ENCODE measurements around the gene CDK11A. TPM values are rescaled to one million over a fixed set of nuclear protein-coding genes. Genes with fewer than 3 reads are reported as not detected.
"Not testable (repeated sequence)": the region's sequence is repeated elsewhere in the genome, so short reads cannot be mapped to it uniquely, and the experiment has no call there.

CDK11A gene
- polyA plus RNA-seq, 1 donor (not counting 4 experiments of a cell fraction or from before 2014, with no cell fraction given) = 3.5 TPM

GRCh38 chr1:1658583-1659549 is 65.3 kb downstream of the CDK11A start, which contains the start of gene CDK11B:
TSS of gene CDK11B (minus strand) at chr1:1659004. CDS start at chr1:1657485, 1,519 bp downstream.
- dilution Hi-C loops (cut with MboI; ENCODE audit: extremely low pct_ligation_motif_present, low sequenced_read_pairs); H3K9me3 ChIP-seq (ENCODE audit: control insufficient read depth, low read depth, low read length); H3K27me3 ChIP-seq (ENCODE audit: control insufficient read depth, extremely low read depth, insufficient read depth, low read length); H3K4me1 ChIP-seq (ENCODE audit: control insufficient read depth, extremely low read depth, insufficient read depth, low read length); H2AFZ ChIP-seq (ENCODE audit: control insufficient read depth, low read length); H3K36me3 ChIP-seq (ENCODE audit: control insufficient read depth in 2 of 2, extremely low read depth in 1 of 2, insufficient read depth in 2 of 2, low read length in 2 of 2); H3K9me1 ChIP-seq (ENCODE audit: control insufficient read depth, extremely low read depth, insufficient read depth, low read length); H3K79me2 ChIP-seq (ENCODE audit: control insufficient read depth, insufficient read depth, low read length); H4K20me1 ChIP-seq (ENCODE audit: control insufficient read depth, extremely low read depth, insufficient read depth, low read length): not testable (repeated sequence)
- DNase-seq (ENCODE audit: low read depth, low spot score) = peak; percentile 72
- peak within 1 kb of the TSS; percentile 48 to 62 (median 61) for H3K4me3 ChIP-seq (ENCODE audit: control insufficient read depth in 2 of 3, extremely low read depth in 1 of 3, insufficient read depth in 2 of 3, low read depth in 1 of 3, low read length in 3 of 3)
- H3K9ac ChIP-seq (ENCODE audit: control insufficient read depth, extremely low read depth, insufficient read depth, low read length) = peak within 1 kb of the TSS; percentile 81
- peak; percentile 74 for FAIRE-seq
- H3K27ac ChIP-seq (ENCODE audit: control insufficient read depth, insufficient read depth, low read length) = peak within 1 kb of the TSS; percentile 84
- H3K4me2 ChIP-seq (ENCODE audit: control insufficient read depth, extremely low read depth, insufficient read depth, low read depth, low read length) = peak within 1 kb of the TSS; percentile 16
- TF ChIP-seq CTCF (optimal IDR thresholded peaks at IDR 0.05 in 1 of 3, IDR thresholded peaks at IDR 0.05 in 1 of 3, conservative IDR thresholded peaks at IDR 0.05 in 1 of 3; ENCODE audit: extremely low read depth in 1 of 3, insufficient read depth in 2 of 3, low read length in 3 of 3) = peak in 1 of 3 experiments; percentile 21

Other genes with a start within 250 kb of the CDK11A start
- 19.9 to 23.0 TPM (median 22.0 TPM) in 3 replicates for gene ATAD3A, start 212.2 kb downstream of the CDK11A start, polyA plus RNA-seq
- gene TMEM240, start 183.7 kb downstream of the CDK11A start, polyA plus RNA-seq = 0.12 to 0.28 TPM (median 0.12 TPM) in 3 replicates
- 60.2 to 147 TPM (median 79.7 TPM) in 3 replicates for gene SSU72, start 149.5 kb downstream of the CDK11A start, polyA plus RNA-seq
- gene FNDC10, start 124.2 kb downstream of the CDK11A start, polyA plus RNA-seq = 1.2 to 2.8 TPM (median 2.2 TPM) in 3 replicates
- 13.9 to 34.7 TPM (median 16.6 TPM) in 3 replicates for gene MIB2, start 108.9 kb downstream of the CDK11A start, polyA plus RNA-seq
- gene MMP23B, start 92.2 kb downstream of the CDK11A start, polyA plus RNA-seq = 0.07 to 0.17 TPM in 2 of 3 replicates, not detected in the other
- 4.3 to 5.9 TPM (median 4.6 TPM) in 3 replicates for gene CDK11B, start 65.4 kb downstream of the CDK11A start, polyA plus RNA-seq
- 10.3 to 11.5 TPM (median 10.7 TPM) in 3 replicates for gene SLC35E2B, start 31.6 kb downstream of the CDK11A start, polyA plus RNA-seq
- gene NADK, start 54.1 kb upstream of the CDK11A start, polyA plus RNA-seq = 54.0 to 59.9 TPM (median 54.8 TPM) in 3 replicates
- 352 to 441 TPM (median 364 TPM) in 3 replicates for gene GNB1, start 166.7 kb upstream of the CDK11A start, polyA plus RNA-seq
- 0.08 to 0.45 TPM in 2 of 3 replicates, not detected in the other for gene CALML6, start 190.9 kb upstream of the CDK11A start, polyA plus RNA-seq
- 0.10 to 0.35 TPM (median 0.10 TPM) in 3 replicates for gene TMEM52, start 194.9 kb upstream of the CDK11A start, polyA plus RNA-seq